Cardiac muscle cell (in vitro differentiated cells and primary cell): ENCODE results near the gene LRGUK. TPM values are rescaled to one million over a fixed set of nuclear protein-coding genes. Genes with fewer than 3 reads are reported as not detected.

ENCODE experiments used
- DNase-seq, 2 donors: peaks; one replicate each; pipeline versions ENCODE4 v3.0.0 to v3.0.0-alpha.2; 2010 to 2017; ENCODE audit warnings: low read depth in 1 of 2, low spot score in 1 of 2
- H3K27ac ChIP-seq: fragments of 200-600 bp; sonication (generic); 2 replicates; pipeline ENCODE4 v1.5.1; 2016
- H3K27me3 ChIP-seq: fragments of 200-600 bp; sonication (generic); 2 replicates; pipeline ENCODE4 v1.6.0; 2016; ENCODE audit warnings: control low read depth
- H3K36me3 ChIP-seq: fragments of 200-600 bp; sonication (generic); 2 replicates; pipeline ENCODE4 v1.5.1; 2016; ENCODE audit warnings: control low read depth
- H3K4me1 ChIP-seq: fragments of 200-600 bp; sonication (generic); 2 replicates; pipeline ENCODE4 v1.8.1; 2017; ENCODE audit warnings: low read depth, mild to moderate bottlenecking, mixed run types
- H3K4me3 ChIP-seq: fragments of 200-600 bp; sonication (generic); 2 replicates; pipeline ENCODE4 v1.5.1; 2016; ENCODE audit warnings: mild to moderate bottlenecking
- H3K9me3 ChIP-seq: fragments of 200-600 bp; sonication (generic); 2 replicates; pipeline ENCODE4 v1.5.1; 2017; ENCODE audit warnings: low read depth, mild to moderate bottlenecking, control low read depth
- CTCF ChIP-seq: IDR thresholded peaks from 2 replicates; pipeline ENCODE4 v1.5.1; 2012; ENCODE audit warnings: low read depth, mild to moderate bottlenecking, low read length
- polyA plus RNA-seq: library from polyadenylated mRNA; unstranded; fragments of >200 nt; fragmentation: Nextera tagmentation; extraction: Ambion mirVana; gene quantifications from 2 replicates; pipeline ENCODE4 v1.2.1, GENCODE V29; 2016
- total RNA-seq: library from RNA; depleted of rRNA; stranded (reverse); fragments of >200 nt; gene quantifications from 2 replicates; pipeline ENCODE4 v1.2.3, GENCODE V29; 2016

LRGUK gene
- total and polyA plus RNA-seq, 2 experiments from 2014 or later: 0.36 TPM; not detected in 1

GRCh38 chr7:134167250-134167649 lies 40.1 kb downstream of the LRGUK start:
- H3K9me3 ChIP-seq: no peaks in the 10 kb centered on the region
- TF ChIP-seq CTCF: no peak
- no peak overlapping the region for H3K4me3 ChIP-seq
- H3K4me1 ChIP-seq: no peaks in the 10 kb centered on the region
- no peaks in the 10 kb centered on the region for H3K27me3 ChIP-seq
- H3K36me3 ChIP-seq: no peaks in the 10 kb centered on the region
- H3K27ac ChIP-seq: no peak overlapping the region
- DNase-seq: no peak

DNA sequence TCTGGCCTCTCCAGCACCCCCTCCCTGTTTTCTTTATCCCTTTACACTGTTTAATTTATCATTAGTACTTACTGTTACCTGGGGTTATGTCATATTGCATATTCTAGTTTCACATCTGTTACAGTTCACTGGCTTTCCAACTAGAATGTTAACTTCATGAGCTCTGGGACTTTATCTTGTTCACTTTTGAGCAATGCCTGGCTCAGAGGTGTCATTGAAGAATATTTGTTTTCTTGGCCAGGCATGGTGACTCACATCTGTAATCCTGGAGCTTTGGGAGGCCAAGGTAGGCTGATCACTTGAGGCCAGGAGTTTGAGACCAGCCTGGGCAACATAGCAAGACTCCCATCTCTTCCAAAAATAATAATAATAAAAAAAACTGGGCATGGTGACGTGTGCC lies 40.7 kb downstream of the LRGUK start:
- Histone ChIP-seq H3K27me3 (no peaks in the 10 kb centered on the region), H3K4me1 (no peaks in the 10 kb centered on the region), H3K27ac (no peak overlapping the region), H3K4me3 (no peak overlapping the region), H3K9me3 (no peaks in the 10 kb centered on the region), H3K36me3 (no peaks in the 10 kb centered on the region)
- no peak for DNase-seq
- TF ChIP-seq CTCF: no peak

GRCh38 chr7:134174795-134175261 lies 47.7 kb downstream of the LRGUK start:
- DNase-seq: peak in 1 of 2 donors; percentile 74
- no peaks in the 10 kb centered on the region for H3K9me3 ChIP-seq
- no peak overlapping the region for H3K27ac ChIP-seq
- H3K4me1 ChIP-seq: no peaks in the 10 kb centered on the region
- TF ChIP-seq CTCF: no peak
- H3K4me3 ChIP-seq: no peak overlapping the region
- no peaks in the 10 kb centered on the region for H3K27me3 ChIP-seq
- H3K36me3 ChIP-seq: no peaks in the 10 kb centered on the region

GRCh38 chr7:134175334-134176036 lies 48.3 kb downstream of the LRGUK start:
- Histone ChIP-seq H3K36me3 (no peaks in the 10 kb centered on the region), H3K27ac (no peak overlapping the region), H3K9me3 (no peaks in the 10 kb centered on the region), H3K4me3 (no peak overlapping the region), H3K27me3 (no peaks in the 10 kb centered on the region), H3K4me1 (no peaks in the 10 kb centered on the region)
- DNase-seq: no peak
- TF ChIP-seq CTCF: no peak

- no peak overlapping the region for H3K4me3 ChIP-seq
- no peak for TF ChIP-seq CTCF
Observed at GRCh38 chr7:134176037-134176350, 48.9 kb downstream of the LRGUK start.

More at GRCh38 chr7:134176037-134176350, 48.9 kb downstream of the LRGUK start:
- no peak for DNase-seq
- Histone ChIP-seq H3K27ac (no peak overlapping the region), H3K27me3 (no peaks in the 10 kb centered on the region), H3K9me3 (no peaks in the 10 kb centered on the region), H3K4me1 (no peaks in the 10 kb centered on the region), H3K36me3 (no peaks in the 10 kb centered on the region)
